ENCODE data around the gene KMO. TPM values are rescaled to one million over a fixed set of nuclear protein-coding genes. Genes with fewer than 3 reads are reported as not detected.

The KMO gene
- polyA plus RNA-seq, 3 donors, result 4.7 to 9.0 (median 6.4) TPM

DNA sequence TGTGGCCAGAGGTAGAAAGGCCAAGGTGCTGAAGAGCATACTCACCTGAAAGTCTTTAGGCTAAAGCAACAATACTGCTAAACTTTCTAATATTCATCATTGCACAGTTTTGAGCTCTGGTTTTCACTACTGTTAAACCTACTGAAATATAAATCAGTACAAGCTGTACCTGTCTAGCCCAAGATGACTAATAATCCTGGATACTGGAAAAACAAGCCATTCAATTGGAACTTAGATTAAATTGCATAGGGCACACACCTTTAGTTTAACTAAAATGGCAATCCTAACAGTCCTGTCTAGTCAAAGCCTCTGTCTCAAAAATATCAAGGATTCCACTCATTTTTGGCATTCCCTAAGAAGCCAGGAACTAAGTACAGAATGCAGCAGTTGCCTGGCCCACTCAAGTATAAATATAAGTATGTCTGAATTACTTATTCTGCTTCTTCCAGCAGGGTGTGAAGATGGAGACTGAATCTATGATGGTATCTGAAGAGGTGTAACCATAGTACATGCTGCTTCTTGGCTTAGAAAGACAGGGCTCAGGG is 104.9 kb downstream of the KMO start:
- Histone ChIP-seq H3K27me3 (ENCODE audit: control insufficient read depth in 2 of 2, insufficient read depth in 2 of 2, low read length in 2 of 2) (no peaks in the 10 kb centered on the region), H2AFZ (ENCODE audit: insufficient read depth, low read depth, low read length, poor library complexity, severe bottlenecking) (no peak overlapping the region), H3K4me2 (replicated peaks; ENCODE audit: extremely low read depth, low read length, poor library complexity, severe bottlenecking) (peak overlapping the region; percentile 88), H3K9me3 (replicated peaks in 1 of 2; ENCODE audit: control insufficient read depth in 1 of 2, insufficient read depth in 1 of 2, low read length in 2 of 2) (no peaks in the 10 kb centered on the region), H3K4me1 (ENCODE audit: control insufficient read depth in 1 of 2, insufficient read depth in 2 of 2, low read length in 2 of 2) (peaks cover 34 to 49% of the 10 kb centered on the region in 2 donors), H4K20me1 (ENCODE audit: insufficient read depth, low read length) (peaks cover 7% of the 10 kb centered on the region), H3K36me3 (replicated peaks in 1 of 2; ENCODE audit: control insufficient read depth in 1 of 2, insufficient read depth in 2 of 2, low read length in 2 of 2) (peaks cover 6 to 33% of the 10 kb centered on the region in 2 donors), H3K4me3 (replicated peaks in 1 of 3; ENCODE audit: low read depth in 2 of 3, low read length in 3 of 3) (peak overlapping the region in 1 of 3 experiments; percentile 92), H3K9ac (ENCODE audit: insufficient read depth, low read length, poor library complexity, severe bottlenecking) (no peak overlapping the region), H3K27ac (ENCODE audit: low read depth in 1 of 2, low read length in 2 of 2) (peak overlapping the region in 1 of 2 donors; percentile 56), H3K79me2 (ENCODE audit: insufficient read depth, low read length) (peaks cover 79% of the 10 kb centered on the region)
- DNase-seq, result no peak
- Mint-ChIP-seq H3K4me3 (no peak overlapping the region), H3K27me3 (ENCODE audit: low read depth in 3 of 3) (no peaks in the 10 kb centered on the region), H3K4me1 (peaks cover 40% of the 10 kb centered on the region), H3K27ac (peak overlapping the region in 5 of 7 donors; percentile 20 to 77 (median 61)), H3K9me3 (peaks cover 0 to 2% (median 0%) of the 10 kb centered on the region in 7 donors), H3K36me3 (peaks cover 21 to 22% of the 10 kb centered on the region in 2 donors)
- TF ChIP-seq, protein P1, sequence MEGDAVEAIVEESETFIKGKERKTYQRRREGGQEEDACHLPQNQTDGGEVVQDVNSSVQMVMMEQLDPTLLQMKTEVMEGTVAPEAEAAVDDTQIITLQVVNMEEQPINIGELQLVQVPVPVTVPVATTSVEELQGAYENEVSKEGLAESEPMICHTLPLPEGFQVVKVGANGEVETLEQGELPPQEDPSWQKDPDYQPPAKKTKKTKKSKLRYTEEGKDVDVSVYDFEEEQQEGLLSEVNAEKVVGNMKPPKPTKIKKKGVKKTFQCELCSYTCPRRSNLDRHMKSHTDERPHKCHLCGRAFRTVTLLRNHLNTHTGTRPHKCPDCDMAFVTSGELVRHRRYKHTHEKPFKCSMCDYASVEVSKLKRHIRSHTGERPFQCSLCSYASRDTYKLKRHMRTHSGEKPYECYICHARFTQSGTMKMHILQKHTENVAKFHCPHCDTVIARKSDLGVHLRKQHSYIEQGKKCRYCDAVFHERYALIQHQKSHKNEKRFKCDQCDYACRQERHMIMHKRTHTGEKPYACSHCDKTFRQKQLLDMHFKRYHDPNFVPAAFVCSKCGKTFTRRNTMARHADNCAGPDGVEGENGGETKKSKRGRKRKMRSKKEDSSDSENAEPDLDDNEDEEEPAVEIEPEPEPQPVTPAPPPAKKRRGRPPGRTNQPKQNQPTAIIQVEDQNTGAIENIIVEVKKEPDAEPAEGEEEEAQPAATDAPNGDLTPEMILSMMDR (IDR thresholded peaks at IDR 0.05), result no peak
- intact Hi-C loops (cut with micrococcal nuclease), result loop anchor here in 1 of 2 donors (5.0 to 10.0 kb wide), 2 partner anchors 120 to 208 kb away; partner anchors contain the start of genes EXO1 and FH

DNA sequence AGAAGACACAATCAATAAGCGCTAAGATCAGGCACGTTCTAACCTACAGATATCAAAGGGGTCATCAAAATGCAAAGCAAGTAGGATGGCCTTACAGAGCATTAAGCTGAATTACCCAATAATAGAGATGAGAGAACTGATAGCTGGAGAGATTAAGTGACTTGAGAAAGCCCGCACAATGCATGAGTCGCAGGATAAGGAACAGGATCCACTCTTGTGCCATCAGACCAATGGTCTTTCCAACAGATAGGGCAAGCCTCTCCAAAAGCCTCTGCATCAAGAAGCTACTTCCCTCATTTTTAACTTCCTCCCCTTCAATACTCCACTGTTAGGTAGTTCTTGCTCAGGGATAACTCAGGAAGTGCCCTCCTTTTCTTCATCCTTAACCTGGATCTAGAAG is 105.4 kb downstream of the KMO start:
- Mint-ChIP-seq H3K36me3 (peaks cover 17 to 18% of the 10 kb centered on the region in 2 donors), H3K4me1 (peaks cover 40% of the 10 kb centered on the region), H3K27me3 (ENCODE audit: low read depth in 3 of 3) (no peaks in the 10 kb centered on the region), H3K27ac (peak overlapping the region in 6 of 7 donors; percentile 32 to 80 (median 68)), H3K9me3 (peaks cover 0 to 2% (median 0%) of the 10 kb centered on the region in 7 donors), H3K4me3 (peak overlapping the region in 1 of 2 donors; percentile 13)
- TF ChIP-seq, protein P1 (IDR thresholded peaks at IDR 0.05), result no peak
- WGBS (ENCODE audit: insufficient coverage), result 20% methylated on average over 1 of the region's 4 CpGs
- intact Hi-C loops (cut with micrococcal nuclease), result loop anchor here in 1 of 2 donors (5.0 to 10.0 kb wide), 2 partner anchors 120 to 207 kb away; partner anchors contain the start of genes EXO1 and FH
- Histone ChIP-seq H3K4me2 (replicated peaks; ENCODE audit: extremely low read depth, low read length, poor library complexity, severe bottlenecking) (peak overlapping the region; percentile 88), H3K79me2 (ENCODE audit: insufficient read depth, low read length) (peaks cover 74% of the 10 kb centered on the region), H3K9me3 (replicated peaks in 1 of 2; ENCODE audit: control insufficient read depth in 1 of 2, insufficient read depth in 1 of 2, low read length in 2 of 2) (no peaks in the 10 kb centered on the region), H3K4me3 (replicated peaks in 1 of 3; ENCODE audit: low read depth in 2 of 3, low read length in 3 of 3) (peak overlapping the region in 1 of 3 experiments; percentile 92), H3K9ac (ENCODE audit: insufficient read depth, low read length, poor library complexity, severe bottlenecking) (no peak overlapping the region), H2AFZ (ENCODE audit: insufficient read depth, low read depth, low read length, poor library complexity, severe bottlenecking) (no peak overlapping the region), H3K4me1 (ENCODE audit: control insufficient read depth in 1 of 2, insufficient read depth in 2 of 2, low read length in 2 of 2) (peaks cover 34 to 49% of the 10 kb centered on the region in 2 donors), H3K36me3 (replicated peaks in 1 of 2; ENCODE audit: control insufficient read depth in 1 of 2, insufficient read depth in 2 of 2, low read length in 2 of 2) (peaks cover 6 to 29% of the 10 kb centered on the region in 2 donors), H3K27ac (ENCODE audit: low read depth in 1 of 2, low read length in 2 of 2) (peak overlapping the region in 1 of 2 donors; percentile 56), H4K20me1 (ENCODE audit: insufficient read depth, low read length) (peaks cover 7% of the 10 kb centered on the region), H3K27me3 (ENCODE audit: control insufficient read depth in 2 of 2, insufficient read depth in 2 of 2, low read length in 2 of 2) (no peaks in the 10 kb centered on the region)
- peak; percentile 40 to 61 (median 50) for DNase-seq
